H1 (cell line): ENCODE results near the gene CXCR4. TPM values are rescaled to one million over a fixed set of nuclear protein-coding genes. Genes with fewer than 3 reads are reported as not detected.

ENCODE experiments used
- CBX5 ChIP-seq: fragments of 300-800, 300-1000 bp; sonication (generic); IDR thresholded peaks from 2 replicates; pipeline ENCODE4 v1.7.1; 2016; ENCODE audit warnings: antibody characterized with exemption, low read length, low read depth
- CHD1 ChIP-seq: IDR thresholded peaks from 2 replicates; pipeline ENCODE4 v1.6.1; 2012; ENCODE audit warnings: low read depth, low read length, improper control_type of control experiment
- FOSL1 ChIP-seq: IDR thresholded peaks from 2 replicates; pipeline ENCODE4 v1.6.1; 2011; ENCODE audit warnings: mild to moderate bottlenecking, low read depth, low read length, moderate library complexity; ENCODE audit not compliant: insufficient read depth
- GABPA ChIP-seq: IDR thresholded peaks from 2 replicates; pipeline ENCODE4 v1.6.1; 2011; ENCODE audit warnings: mild to moderate bottlenecking, low read length, moderate library complexity, borderline replicate concordance; ENCODE audit not compliant: insufficient read depth
- JUN ChIP-seq: IDR thresholded peaks from 2 replicates; pipeline ENCODE4 v1.6.1; 2011; ENCODE audit warnings: low read depth, mild to moderate bottlenecking, improper control_type of control experiment, low read length
- NRF1 ChIP-seq: IDR thresholded peaks from 2 replicates; pipeline ENCODE4 v1.6.1; 2011; ENCODE audit warnings: mild to moderate bottlenecking, low read depth, low read length, improper control_type of control experiment
- SP1 ChIP-seq: IDR thresholded peaks from 2 replicates; pipeline ENCODE4 v1.6.1; 2011; ENCODE audit warnings: low read depth, low read length
- SRF ChIP-seq: IDR thresholded peaks from 2 replicates; pipeline ENCODE4 v1.6.1; 2011; ENCODE audit warnings: mild to moderate bottlenecking, low read depth, low read length, moderate library complexity
- TAF1 ChIP-seq: IDR thresholded peaks from 2 replicates; pipeline ENCODE4 v1.6.1; 2011; ENCODE audit warnings: mild to moderate bottlenecking, low read depth, low read length
- polyA plus RNA-seq, 7 experiments: library from polyadenylated mRNA; depleted of rRNA in 3 of 7; stranded (reverse) in 5 of 7; unstranded in 2 of 7; fragments of >200 nt in 5 of 7; fragments of 200-250 nt in 2 of 7; gene quantifications; 1 replicate in 5 of 7; 2 replicates in 1 of 7; 4 replicates in 1 of 7; pipeline versions ENCODE4 v1.2.1 to v1.2.3, GENCODE V29; 2011 to 2013; ENCODE audit warnings: missing spikeins in 2 of 7, mixed read lengths in 2 of 7
- total RNA-seq: library from RNA; stranded (reverse); fragmentation: NEBNext Ultra II Directional; extraction: Animal tissue kit (Norgen Biotek cat#: 25700); gene quantifications from 2 replicates; pipeline ENCODE4 v1.2.1, GENCODE V29; 2021

The CXCR4 gene
- total and polyA plus RNA-seq, 2 of the 8 experiments (the other 6 are each of a cell fraction or from before 2014, with no cell fraction given): 1.8 to 2.8 TPM

DNA sequence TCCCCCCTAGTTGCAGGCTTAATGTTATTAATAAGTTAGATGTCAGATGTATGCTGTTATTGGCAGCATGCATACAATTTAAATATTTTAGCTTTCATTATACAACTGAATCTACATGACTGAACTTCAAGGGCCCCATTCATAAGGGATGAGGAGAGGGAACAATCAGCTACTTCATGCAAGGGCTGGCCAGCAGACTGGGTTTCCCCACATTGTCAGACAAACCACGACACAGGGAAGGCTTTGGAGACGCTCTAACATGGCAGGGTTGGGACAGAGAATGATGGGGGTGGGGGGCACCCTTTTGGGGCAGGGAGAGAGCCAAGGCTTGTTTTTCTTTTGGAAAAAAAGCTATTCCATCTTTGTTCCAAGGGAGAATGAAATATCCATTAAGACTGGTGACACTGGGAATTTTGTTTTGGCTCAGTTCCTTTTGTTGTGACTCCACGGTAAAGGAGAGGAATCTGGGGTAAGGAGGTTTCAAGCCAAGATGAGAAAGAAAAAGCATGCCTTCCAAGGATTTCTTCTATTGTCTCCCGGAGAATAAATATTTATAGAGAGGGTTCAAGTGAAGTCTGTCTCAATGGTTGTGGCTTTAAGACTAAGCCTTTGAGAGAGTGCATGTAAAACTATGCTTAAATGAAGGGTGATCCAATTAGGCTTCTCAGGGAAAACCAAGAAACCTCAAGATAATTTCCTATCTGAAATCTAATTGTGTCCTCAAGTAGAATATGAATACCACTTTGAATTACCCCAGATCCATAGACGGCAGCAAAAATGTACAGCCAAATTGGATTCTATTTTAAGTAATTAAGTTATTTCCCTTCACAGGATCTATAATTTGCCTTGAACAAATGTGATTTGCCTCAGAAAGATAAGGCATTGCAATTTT, 5.4 kb downstream of the CXCR4 start (continued):
- no peak for TF ChIP-seq GABPA
- no peak for TF ChIP-seq CBX5
- TF ChIP-seq JUN: no peak
- no peak for TF ChIP-seq FOSL1
- TF ChIP-seq SP1: no peak
- no peak for TF ChIP-seq SRF
- no peak for TF ChIP-seq NRF1
- no peak for TF ChIP-seq TAF1
- TF ChIP-seq CHD1: no peak
